GM18517 (cell line): ENCODE data around the gene SYVN1.

Experiments
- ATAC-seq: cut with Tn5 transposase; IDR thresholded peaks from one replicate; pipeline ENCODE4 v1.9.1; 2021; ENCODE audit warnings: mild to moderate bottlenecking, moderate library complexity; ENCODE audit not compliant: unreplicated experiment

SYVN1 gene

DNA sequence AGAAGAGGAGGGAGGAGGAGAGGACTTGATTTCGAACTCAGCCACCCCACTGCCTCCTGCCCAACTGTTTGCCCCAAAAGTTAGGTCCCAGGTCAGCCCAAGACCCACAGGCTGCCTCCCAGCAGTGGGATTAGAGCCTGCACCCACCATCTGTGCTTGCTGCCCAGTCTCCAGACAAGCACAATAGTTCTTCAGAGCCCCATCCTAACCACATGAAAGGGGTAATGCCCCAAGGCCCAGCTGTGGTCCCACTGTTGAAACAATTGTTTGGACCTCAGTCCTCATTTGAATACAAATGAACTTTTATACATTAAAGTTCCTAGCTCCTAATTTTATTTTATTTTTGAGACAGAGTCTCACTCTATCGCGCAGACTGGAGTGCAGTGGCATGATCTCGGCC lies 43.7 kb downstream of the SYVN1 start:
- no peak for ATAC-seq

DNA sequence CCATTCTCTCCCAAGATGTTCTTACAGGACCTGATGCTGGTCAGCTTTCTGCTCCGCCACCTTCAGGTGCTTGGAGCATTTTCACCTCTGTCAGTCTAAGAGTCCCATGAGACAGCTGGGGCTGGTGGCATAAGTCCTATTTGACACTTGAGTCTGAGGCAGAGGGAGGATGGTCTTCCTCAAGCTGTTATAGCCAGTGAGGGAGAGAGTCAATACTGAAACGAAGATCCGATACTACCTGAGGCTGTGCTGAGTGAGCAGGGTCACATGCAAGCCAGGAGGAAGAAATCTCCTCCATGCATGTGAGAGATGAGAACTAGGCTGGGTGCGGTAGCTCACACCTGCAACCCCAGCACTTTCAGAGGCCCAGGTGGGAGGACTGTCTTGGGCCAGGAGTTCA lies 44.7 kb downstream of the SYVN1 start:
- ATAC-seq, result no peak

DNA sequence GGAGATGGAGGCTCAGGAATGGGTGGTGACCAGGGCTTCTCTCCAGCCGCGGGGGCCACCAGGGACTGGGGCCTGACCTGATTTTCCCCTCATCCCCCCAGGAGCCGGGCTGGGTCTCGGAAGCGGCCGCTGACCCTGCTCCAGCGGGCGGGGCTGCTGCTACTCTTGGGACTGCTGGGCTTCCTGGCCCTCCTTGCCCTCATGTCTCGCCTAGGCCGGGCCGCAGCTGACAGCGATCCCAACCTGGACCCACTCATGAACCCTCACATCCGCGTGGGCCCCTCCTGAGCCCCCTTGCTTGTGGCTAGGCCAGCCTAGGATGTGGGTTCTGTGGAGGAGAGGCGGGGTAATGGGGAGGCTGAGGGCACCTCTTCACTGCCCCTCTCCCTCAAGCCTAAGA lies 46.5 kb downstream of the SYVN1 start:
- ATAC-seq, result no peak

DNA sequence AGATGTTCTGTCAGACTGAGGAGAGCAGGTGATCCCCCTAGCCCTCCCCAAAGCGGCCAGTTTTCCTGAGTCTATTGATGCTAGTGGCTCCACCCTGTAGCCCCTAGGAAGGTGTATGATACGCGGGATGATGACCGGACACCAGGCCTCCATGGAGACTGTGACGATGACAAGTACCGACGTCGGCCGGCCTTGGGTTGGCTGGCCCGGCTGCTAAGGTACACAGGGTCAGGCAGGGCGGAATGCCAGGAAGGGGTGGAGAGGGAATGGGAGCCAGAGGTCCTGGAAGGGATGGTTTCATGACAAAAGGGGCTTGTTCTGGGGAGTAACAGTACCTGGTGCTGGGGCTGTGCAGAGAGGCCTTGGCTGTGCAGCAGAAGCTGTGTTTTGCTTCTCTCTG lies 47.1 kb downstream of the SYVN1 start:
- no peak for ATAC-seq

DNA sequence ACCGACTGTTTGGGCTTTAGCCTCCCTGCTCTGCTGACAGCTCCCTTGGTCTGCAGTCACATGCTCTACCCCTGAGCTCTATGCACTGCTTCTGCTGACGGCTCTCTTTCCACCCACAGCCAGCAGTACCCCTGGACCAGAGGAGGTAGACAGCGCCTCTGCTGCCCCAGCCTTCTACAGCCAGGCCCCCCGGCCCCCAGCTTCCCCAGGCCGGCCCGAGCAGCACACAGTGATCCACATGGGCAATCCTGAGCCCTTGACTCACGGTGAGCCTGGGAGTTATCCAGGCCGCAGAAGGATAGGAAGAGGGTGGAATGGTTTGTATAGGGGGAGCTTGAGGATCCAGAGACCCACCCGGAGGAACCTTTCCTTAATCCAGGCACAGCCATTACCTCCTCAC lies 47.5 kb downstream of the SYVN1 start:
- ATAC-seq, result no peak

DNA sequence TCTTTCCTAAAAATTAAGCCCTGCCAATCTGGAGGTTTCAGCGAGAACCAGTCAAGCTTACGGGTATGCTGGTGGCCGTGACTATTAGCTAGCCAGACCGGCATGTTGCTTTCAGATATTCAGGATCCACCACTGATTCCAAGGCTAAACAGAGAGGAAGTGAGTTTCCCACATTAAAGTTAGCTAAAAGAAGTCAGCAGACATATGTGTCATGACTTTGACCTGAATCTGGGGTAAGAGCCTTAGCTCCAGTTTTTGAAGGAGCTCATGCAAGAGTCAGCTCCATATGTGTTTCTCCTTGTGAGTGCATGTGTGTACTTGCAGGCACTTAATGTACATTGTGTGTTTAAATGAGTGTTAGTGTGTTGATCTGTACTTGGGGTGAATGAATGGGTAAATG lies 48.9 kb downstream of the SYVN1 start:
- ATAC-seq, result no peak

DNA sequence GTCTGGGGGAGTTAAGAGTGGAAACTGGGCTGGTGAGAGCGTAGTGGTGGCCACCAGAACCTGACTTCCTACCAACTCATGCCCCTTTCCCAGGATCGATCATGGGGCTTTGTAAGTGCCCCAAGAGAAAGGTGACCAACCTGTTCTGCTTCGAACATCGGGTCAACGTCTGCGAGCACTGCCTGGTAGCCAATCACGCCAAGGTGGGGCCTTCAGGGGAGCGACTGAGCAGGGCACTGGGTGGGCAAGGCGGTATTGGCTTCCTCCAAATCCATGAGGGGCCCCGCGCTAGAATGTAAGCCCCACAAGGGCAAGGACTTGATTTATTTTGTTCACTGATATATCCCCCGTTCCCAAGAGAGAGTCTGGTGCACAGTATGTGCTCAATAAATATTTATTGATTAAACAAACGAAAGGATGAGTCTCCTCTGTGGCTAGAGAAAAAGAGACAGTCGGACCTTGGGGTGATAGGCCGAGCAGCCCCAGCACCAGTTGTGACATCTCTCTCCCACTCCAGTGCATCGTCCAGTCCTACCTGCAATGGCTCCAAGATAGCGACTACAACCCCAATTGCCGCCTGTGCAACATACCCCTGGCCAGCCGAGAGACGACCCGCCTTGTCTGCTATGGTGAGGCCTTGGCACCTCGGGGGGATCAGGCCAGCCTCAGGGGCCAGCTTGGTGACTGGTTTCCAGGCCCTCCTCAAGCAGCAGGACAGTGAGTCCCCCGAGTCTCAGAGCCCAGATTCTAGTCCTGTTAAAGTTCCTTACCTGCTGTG lies 49.5 kb downstream of the SYVN1 start:
- peak; percentile 20 for ATAC-seq

DNA sequence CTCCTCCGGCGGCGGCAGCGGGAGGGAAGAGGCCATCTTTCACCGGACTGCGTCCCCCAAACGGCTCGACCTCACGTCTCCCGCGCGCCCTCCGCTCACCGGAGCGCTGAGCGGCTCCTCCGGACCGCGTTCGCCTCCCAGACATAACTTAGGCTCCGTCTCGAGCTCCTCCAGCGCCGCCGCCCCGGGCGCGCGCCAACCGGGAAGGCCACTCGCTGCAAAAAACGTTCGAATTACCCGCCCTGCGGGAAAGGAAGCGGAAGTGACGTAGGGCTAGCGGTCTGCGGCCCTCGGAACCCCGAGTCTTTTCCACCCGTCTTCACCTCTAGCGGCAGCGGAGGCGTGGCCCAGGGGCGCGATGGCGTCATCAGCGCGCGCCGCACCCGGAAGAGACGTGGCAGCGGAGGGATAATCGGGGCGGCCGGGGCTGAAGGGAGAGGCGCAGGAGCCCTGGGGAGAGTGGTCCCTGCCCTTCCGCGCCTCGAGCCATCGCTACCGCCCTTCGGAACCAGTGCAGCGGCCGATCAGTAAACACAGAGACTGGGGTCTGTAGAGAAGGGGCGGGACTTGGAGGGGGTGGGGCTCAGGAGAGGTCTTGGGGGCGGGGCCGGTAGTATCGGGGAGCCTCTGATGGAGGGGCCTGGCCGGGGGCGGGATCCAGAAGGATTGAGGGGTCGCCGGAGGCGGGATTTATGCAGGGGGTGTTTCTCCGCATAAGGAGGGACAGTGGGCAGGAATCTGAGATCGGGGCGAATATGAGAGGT lies 50.3 kb downstream of the SYVN1 start, which contains the start of the genes CDCA5 and ZFPL1:
TSS of gene CDCA5 (minus strand) at position 207 of the 764 bp plus-strand sequence. CDS start at position 145, 62 bp downstream.
TSS of gene ZFPL1 (plus strand) at position 389 of the 764 bp plus-strand sequence. CDS start 477 bp downstream, outside the sequence.
- ATAC-seq, result peak; percentile 72

DNA sequence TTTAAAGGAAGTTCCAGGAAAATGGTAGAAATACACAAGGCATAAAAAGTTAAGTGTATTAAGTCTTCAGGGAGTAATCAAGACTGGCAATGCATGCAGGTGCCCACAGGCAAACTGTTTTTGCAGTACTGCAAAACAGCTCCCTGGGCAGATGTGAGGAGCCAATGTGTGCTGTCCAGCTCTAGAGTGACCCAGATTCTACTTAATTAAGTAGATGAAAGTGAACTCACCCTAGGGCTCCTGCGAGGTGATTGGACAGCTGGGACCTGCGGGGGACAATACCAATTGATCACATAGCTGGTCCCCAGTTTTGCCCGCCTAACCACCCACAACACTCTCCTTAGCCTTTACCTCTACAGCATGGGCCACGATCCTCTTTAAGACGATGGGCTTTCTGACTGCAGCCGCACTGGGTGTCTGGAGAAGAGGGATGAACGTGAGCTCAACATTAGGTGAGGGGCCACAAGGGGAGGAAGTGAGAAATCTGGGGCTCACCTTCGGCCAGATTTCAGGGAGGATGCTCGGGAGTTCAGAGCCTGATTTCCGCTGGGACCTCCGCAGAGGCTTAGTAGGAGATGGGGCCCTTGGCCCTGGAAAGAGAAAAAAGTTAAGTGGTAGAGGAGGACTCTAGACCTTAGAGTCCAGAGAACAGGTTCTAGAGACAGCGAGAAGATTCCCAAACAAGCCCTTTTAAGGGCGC lies 51.0 kb downstream of the SYVN1 start:
- ATAC-seq, result peak; percentile 20

DNA sequence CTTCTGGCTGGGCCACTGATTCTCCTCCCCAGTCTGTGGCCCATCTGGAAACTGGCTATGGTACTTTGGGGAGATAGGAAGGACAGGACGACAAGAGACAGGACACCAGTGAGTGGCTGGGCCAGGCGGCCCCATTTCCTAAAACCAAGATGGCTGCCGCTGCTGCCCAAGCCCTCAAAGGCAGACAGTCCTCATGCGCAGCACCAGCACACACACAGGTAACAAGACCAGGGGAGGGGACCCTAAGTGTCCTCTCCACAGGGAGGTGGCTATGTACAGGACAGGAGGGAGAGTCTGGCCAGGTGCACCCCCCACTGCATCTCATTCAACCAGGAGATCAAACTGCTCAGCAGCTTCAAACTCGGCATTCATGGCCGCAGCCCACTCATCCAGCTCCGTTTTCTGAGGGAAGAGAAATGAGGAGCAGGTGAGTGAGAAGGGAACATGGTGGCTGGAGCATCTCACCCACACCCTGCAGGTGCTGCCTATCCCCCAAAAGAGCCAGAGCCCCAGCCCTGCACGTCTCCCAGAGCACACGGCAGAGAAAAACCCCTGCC lies 55.5 kb downstream of the SYVN1 start:
- no peak for ATAC-seq

DNA sequence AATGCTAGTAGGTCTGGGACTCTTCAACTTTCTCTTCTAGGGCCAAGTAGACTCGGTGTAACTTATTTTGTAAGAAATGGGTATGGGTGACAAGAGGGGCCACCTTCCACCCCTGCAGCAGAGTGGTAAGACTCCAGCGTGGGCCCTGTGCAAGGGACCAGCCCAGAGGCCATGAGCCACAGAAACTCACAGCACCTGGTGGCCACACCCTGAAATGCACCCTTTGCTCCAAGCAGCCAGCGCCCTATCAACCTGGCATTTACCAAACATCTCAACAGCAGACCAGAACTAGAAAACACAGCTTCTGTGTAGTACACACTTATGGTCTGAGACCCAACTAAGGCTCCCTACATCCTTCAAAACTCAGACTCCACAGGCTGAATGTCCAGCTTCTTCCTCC lies 56.2 kb downstream of the SYVN1 start:
- ATAC-seq, result no peak

DNA sequence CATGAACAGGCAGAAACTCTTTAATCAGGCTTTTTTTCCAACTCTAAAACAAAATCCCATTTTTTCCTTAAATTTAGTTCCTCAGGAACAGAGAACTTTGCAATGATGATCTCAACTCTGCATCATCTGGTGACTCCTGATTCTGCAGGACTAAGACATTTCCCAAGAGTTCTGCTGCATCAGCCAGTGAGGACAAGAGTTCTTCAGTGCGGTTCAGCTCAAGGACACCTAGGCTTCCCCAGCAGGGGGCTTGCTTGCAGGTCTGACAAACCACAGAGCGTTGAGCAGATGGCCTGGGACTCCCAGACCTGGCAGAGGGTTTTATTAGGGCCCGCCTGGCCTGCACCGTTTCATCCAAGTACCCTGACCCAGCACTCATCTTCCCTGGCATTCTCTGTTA lies 56.9 kb downstream of the SYVN1 start:
- ATAC-seq, result no peak
